HG03565 (cell line): ENCODE results near the gene GFRA1.
"Not testable (repeated sequence)": the region's sequence is repeated elsewhere in the genome, so short reads cannot be mapped to it uniquely, and the experiment has no call there.

Source experiments
- ATAC-seq: cut with Tn5 transposase; IDR thresholded peaks from one replicate; pipeline ENCODE4 v1.9.1; 2021; ENCODE audit warnings: mild to moderate bottlenecking, moderate library complexity; ENCODE audit not compliant: unreplicated experiment

The GFRA1 gene

GRCh38 chr10:116073510-116073909 is 199.5 kb downstream of the GFRA1 start:
- no peak for ATAC-seq

DNA sequence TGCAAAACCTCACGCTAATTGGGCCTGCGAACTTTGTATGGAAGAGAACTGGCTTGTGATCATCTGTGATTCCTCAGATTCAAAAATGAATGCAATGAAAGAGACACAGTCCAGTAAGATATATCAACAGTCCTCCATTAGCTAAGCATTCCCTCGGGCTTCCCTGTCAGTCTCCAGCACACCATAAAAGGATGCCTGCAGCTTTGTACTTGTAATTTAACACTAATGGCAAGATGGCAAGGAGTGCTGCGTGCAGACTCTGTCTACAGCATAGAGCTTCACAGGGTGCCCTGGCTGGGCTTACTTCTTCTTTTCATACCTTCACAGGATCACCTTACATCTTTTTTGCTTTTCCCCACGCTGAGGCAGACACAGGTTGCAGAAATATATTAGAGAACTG is 200.0 kb downstream of the GFRA1 start:
- ATAC-seq, result no peak

GRCh38 chr10:116071453-116072148 is 201.4 kb downstream of the GFRA1 start:
- no peak for ATAC-seq

- no peak for ATAC-seq
Measured at GRCh38 chr10:116070743-116071320, 202.2 kb downstream of the GFRA1 start.

DNA sequence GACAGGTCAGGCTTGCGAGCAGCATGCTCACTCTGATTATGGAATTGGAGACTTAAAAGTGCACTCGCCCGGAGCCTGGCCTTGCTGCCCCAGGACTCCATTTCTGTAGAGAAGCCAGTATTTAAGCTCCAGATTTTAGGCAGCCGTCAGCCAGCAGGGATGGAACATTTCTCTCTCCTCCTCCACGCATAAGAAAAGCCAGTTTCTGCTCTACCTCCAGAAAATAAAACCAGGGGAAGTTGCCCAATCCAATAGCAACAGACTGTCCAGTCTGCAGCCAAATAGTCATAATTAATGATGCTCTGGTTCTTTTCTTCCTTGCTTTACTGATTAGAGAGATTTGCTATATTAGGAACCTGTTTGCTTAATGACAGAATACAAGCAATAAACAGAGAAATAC is 203.2 kb downstream of the GFRA1 start:
- no peak for ATAC-seq

DNA sequence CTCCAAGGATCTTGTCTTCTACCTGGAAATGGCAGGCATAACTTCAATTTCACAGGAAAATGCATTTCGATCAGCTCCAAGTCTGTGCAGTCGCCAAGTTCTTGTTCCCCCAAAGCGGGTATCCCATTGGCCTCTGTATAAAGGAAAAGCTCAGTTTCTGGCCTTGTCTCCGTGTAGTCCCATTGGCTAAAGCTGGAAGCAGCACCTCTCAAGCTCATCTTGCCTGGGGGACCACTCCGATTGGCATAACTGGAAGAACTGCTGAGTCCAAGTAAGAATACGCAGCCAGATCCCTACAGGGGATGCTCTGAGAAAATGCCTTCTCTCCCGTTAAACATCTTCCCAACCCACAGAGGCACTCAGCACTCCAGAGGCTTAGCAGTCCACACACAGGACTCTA is 205.2 kb downstream of the GFRA1 start:
- ATAC-seq, result no peak

- no peak for ATAC-seq
Measured at GRCh38 chr10:116063107-116063506, 209.9 kb downstream of the GFRA1 start.

DNA sequence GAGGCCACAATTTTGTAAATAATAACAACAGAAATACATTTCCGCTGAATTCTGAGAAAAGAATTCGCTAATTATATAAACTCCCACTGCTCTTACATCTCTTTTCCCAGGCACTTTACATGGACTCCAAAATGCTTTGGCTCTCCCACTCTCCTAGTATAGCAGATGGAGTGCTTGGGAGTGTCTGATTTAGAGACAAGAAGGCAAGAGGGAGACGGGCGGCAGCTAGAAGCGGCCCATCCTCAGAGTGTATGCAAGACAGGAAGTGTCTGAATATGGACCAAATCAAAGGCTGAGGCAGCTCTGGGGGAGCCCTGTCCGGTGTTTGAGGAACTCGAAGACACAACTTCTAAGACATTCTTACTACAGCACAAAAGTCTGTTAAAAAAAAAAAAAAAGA is 212.1 kb downstream of the GFRA1 start:
- no peak for ATAC-seq

DNA sequence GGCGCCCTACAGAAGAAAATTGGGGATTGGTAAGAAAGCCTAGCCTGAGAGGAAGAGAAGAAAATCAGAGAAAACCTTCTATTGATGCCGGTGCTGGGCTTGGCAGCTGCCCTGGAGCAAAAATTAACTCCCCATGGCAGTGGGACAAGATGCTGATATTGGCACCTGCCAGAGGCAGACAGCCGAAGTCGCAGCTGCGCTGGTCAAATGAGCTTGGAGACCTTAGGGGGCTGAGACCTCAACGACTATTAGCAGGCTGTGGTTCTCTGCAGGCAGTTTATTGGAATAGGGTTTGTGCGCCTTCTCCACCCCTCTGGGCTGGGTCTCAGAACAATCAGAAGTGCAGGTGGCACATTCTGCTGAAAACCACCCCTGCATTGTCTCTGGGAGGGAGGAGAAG is 213.7 kb downstream of the GFRA1 start:
- ATAC-seq, result no peak

GRCh38 chr10:116056445-116057293 is 216.3 kb downstream of the GFRA1 start:
- no peak for ATAC-seq

DNA sequence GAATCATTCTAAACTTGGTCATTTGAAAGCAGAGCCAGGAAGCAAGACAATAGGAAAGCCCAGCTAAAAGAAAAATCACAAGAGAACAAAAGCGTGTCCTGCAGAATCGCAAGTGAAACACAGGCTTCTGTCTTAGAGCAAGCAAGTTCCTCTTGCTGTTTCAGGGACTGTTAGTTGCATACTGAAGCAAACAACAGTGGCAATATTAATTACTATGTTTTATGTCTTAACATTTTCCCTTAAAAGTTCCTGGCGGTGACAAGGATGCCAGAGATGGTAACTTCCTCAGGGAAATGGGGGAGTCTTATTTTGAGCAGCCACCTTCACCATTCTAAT is 217.1 kb downstream of the GFRA1 start:
- ATAC-seq, result no peak

GRCh38 chr10:116055252-116055916 is 217.6 kb downstream of the GFRA1 start:
- ATAC-seq, result no peak

GRCh38 chr10:116053910-116054309 is 219.1 kb downstream of the GFRA1 start:
- no peak for ATAC-seq

GRCh38 chr10:116053009-116053730 is 219.8 kb downstream of the GFRA1 start:
- ATAC-seq, result not testable (repeated sequence)

- not testable (repeated sequence) for ATAC-seq
Measured at GRCh38 chr10:116052522-116052921, 220.5 kb downstream of the GFRA1 start.

DNA sequence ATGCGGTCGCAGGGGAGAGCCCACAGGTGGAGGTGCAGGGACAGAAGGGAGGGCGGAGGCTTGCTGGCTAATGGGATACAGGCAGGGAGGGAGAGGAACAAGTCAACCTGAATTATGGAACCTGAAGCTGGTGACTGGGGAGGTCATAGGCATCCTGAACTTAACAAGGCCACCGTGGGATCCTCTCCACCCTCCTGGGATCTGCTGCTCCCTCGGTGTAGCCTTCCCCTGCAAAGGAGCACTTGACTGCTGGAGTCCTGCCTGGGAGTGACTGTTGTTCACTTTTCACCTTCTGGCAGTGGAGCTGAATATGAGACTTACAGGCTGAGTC is 223.1 kb downstream of the GFRA1 start:
- ATAC-seq, result no peak

GRCh38 chr10:116049158-116049973 is 223.6 kb downstream of the GFRA1 start:
- ATAC-seq, result no peak

DNA sequence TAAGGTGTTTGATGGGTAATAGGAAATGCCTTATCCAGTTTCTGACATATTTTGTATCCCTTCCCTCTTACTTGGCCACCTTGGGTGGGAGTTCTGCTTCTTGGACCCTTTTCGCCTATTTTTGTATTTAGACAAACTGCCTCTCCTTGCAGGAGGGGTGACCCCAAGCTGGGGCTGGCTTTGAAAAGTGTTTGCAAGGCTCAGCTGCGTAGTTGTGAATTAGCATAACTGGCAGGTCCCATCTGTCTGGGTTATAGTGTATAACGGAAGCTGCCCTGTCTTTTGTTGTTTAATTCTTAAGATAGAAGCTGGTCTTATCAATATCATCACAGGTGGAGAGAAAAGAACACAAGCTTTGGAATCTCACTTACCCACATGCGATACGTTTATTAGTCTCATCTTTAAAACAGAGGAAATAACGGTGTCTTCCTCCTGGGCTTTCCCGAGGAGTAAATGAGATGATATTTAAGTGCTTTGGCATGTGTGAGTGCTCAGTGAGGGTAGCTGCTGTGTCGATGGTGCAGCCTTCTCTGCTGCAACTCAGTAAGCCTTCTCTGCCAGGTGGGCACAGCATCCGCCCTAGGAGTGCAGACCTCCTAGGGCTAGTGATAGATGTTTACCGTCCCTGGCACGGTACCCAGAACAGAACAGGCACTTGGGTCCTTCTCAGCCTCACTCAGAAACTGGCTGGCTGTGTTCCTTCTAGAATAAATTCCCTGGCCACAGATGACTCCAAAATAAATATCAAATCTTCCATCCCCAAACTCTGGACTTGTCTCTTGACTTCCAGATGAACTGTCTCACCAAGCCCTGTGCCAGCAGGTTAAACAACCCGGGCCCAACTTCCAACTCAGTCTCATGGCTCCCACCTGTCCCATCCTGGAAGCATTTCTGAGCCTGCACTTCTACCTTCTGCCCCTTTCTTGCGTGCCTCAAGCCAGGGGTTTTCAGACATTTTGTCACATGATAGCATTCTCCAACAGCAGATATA is 227.3 kb downstream of the GFRA1 start:
- no peak for ATAC-seq

- ATAC-seq, result no peak
Measured at GRCh38 chr10:116044801-116045248, 228.2 kb downstream of the GFRA1 start.
